GM12878 (cell line): ENCODE measurements around the gene ZNF296.

Source experiments
- CTCF ChIP-seq, 3 experiments: IDR thresholded peaks in 2 of 3; conservative IDR thresholded peaks in 1 of 3; 2 replicates each; pipeline ENCODE4 v1.5.1; 2011; ENCODE audit warnings: low read depth in 3 of 3, low read length in 3 of 3, mild to moderate bottlenecking in 3 of 3, control low read depth in 2 of 3, moderate library complexity in 2 of 3, inconsistent platforms in 1 of 3, mixed read lengths in 1 of 3; ENCODE audit not compliant: control insufficient read depth in 2 of 3, insufficient read depth in 1 of 3; ENCODE audit errors: extremely low read depth in 1 of 3
- CUX1 ChIP-seq: IDR thresholded peaks from 2 replicates; pipeline ENCODE4 v1.6.1; 2012; ENCODE audit warnings: improper control_type of control experiment, low read depth, low read length; ENCODE audit not compliant: insufficient replicate concordance
- NFXL1 ChIP-seq: fragments of 450-650 bp; IDR thresholded peaks from 2 replicates; pipeline ENCODE4 v1.6.1; 2017; ENCODE audit warnings: antibody characterized with exemption, mild to moderate bottlenecking, borderline replicate concordance
- POLR2A ChIP-seq: IDR thresholded peaks from 2 replicates; pipeline ENCODE4 v1.6.1; 2011; ENCODE audit warnings: low read depth, mild to moderate bottlenecking, low read length
- POLR2AphosphoS5 ChIP-seq: IDR thresholded peaks from 2 replicates; pipeline ENCODE4 v1.6.1; 2011; ENCODE audit warnings: mild to moderate bottlenecking, low read length, inconsistent platforms
- RBBP5 ChIP-seq: fragments of 200-600 bp; sonication (generic); conservative IDR thresholded peaks from 2 replicates; pipeline ENCODE4 v1.6.1; 2016
- RCOR1 ChIP-seq: conservative IDR thresholded peaks from 2 replicates; pipeline ENCODE4 v1.6.1; 2012; ENCODE audit warnings: low read depth, low read length, improper control_type of control experiment
- SP1 ChIP-seq: IDR thresholded peaks from one replicate; pipeline ENCODE4 v1.6.1; 2011; ENCODE audit warnings: low read depth, low read length
- SUZ12 ChIP-seq: fragments of 200-600 bp; sonication (generic); IDR thresholded peaks from one replicate; pipeline ENCODE4 v1.6.1; 2018; ENCODE audit warnings: antibody characterized with exemption, mild to moderate bottlenecking; ENCODE audit not compliant: unreplicated experiment
- USF2 ChIP-seq: IDR thresholded peaks from 2 replicates; pipeline ENCODE4 v1.6.1; 2011; ENCODE audit warnings: low read depth, low read length, improper control_type of control experiment, borderline replicate concordance
- ZNF217 ChIP-seq: fragments of 450-650 bp; IDR thresholded peaks from 2 replicates; pipeline ENCODE4 v1.6.1; 2017; ENCODE audit warnings: antibody characterized with exemption, mild to moderate bottlenecking

- TF ChIP-seq POLR2A = no peak
- no peak for TF ChIP-seq RCOR1
- TF ChIP-seq CUX1 = no peak
- no peak for TF ChIP-seq USF2
- TF ChIP-seq POLR2AphosphoS5 = no peak
- TF ChIP-seq CTCF (IDR thresholded peaks at IDR 0.05 in 2 of 3, conservative IDR thresholded peaks at IDR 0.05 in 1 of 3; ENCODE audit: control insufficient read depth in 2 of 3, extremely low read depth in 1 of 3, insufficient read depth in 1 of 3, low read depth in 3 of 3, low read length in 3 of 3) = no peak
- TF ChIP-seq NFXL1 = no peak
- TF ChIP-seq RBBP5 = no peak
- no peak for TF ChIP-seq SP1
- no peak for TF ChIP-seq ZNF217
- TF ChIP-seq SUZ12 = no peak
Measured at GRCh38 chr19:45041125-45041524, 35.2 kb downstream of the ZNF296 start.
